GM21576 (cell line): ENCODE results near the gene PDGFC.

Source experiments
- ATAC-seq: cut with Tn5 transposase; IDR thresholded peaks from one replicate; pipeline ENCODE4 v1.9.1; 2021; ENCODE audit warnings: mild to moderate bottlenecking, moderate library complexity; ENCODE audit not compliant: unreplicated experiment

The PDGFC gene

GRCh38 chr4:156975686-156976085 lies 4.1 kb upstream of the PDGFC start:
- no peak for ATAC-seq

- ATAC-seq: no peak
These were observed 2.7 kb upstream of the PDGFC start for GRCh38 chr4:156974264-156974663.

GRCh38 chr4:156972379-156973015 lies 898 bp upstream of the PDGFC start:
- no peak for ATAC-seq

- ATAC-seq: no peak
These were observed 379 bp downstream of the PDGFC start for GRCh38 chr4:156971165-156971675.

- ATAC-seq: no peak
These were observed 966 bp downstream of the PDGFC start for GRCh38 chr4:156970501-156971164.

- no peak for ATAC-seq
These were observed 1.7 kb downstream of the PDGFC start for GRCh38 chr4:156969911-156970310.

- ATAC-seq: no peak
These were observed 2.5 kb downstream of the PDGFC start for GRCh38 chr4:156969101-156969500.

- ATAC-seq: peak; percentile 85
These were observed 3.1 kb downstream of the PDGFC start for GRCh38 chr4:156968479-156968984.

- ATAC-seq: no peak
These were observed 4.8 kb downstream of the PDGFC start for GRCh38 chr4:156966836-156967235.

GRCh38 chr4:156963419-156963818 lies 8.2 kb downstream of the PDGFC start:
- no peak for ATAC-seq

GRCh38 chr4:156962528-156962974 lies 9.0 kb downstream of the PDGFC start:
- no peak for ATAC-seq

GRCh38 chr4:156962058-156962358 lies 9.6 kb downstream of the PDGFC start:
- no peak for ATAC-seq

GRCh38 chr4:156961196-156962057 lies 10.2 kb downstream of the PDGFC start:
- ATAC-seq: no peak

- no peak for ATAC-seq
These were observed 12.3 kb downstream of the PDGFC start for GRCh38 chr4:156959298-156959702.

- no peak for ATAC-seq
These were observed 13.1 kb downstream of the PDGFC start for GRCh38 chr4:156958276-156959074.

- no peak for ATAC-seq
These were observed 14.0 kb downstream of the PDGFC start for GRCh38 chr4:156957556-156957955.

GRCh38 chr4:156956826-156957368 lies 14.7 kb downstream of the PDGFC start:
- no peak for ATAC-seq

- ATAC-seq: no peak
These were observed 15.2 kb downstream of the PDGFC start for GRCh38 chr4:156956359-156956758.

- no peak for ATAC-seq
These were observed 17.0 kb downstream of the PDGFC start for GRCh38 chr4:156954587-156954986.

- ATAC-seq: no peak
These were observed 17.6 kb downstream of the PDGFC start for GRCh38 chr4:156953951-156954350.
